Measurements from ENCODE around the gene TBC1D25.
"Not testable (repeated sequence)": the region's sequence is repeated elsewhere in the genome, so short reads cannot be mapped to it uniquely, and the experiment has no call there.

Gene TBC1D25

GRCh38 chrX:48541140-48541814, 1.8 kb downstream of the TBC1D25 start:
- Histone ChIP-seq H3K36me3 (peaks cover 34% of the 10 kb centered on the region), H3K9me3 (0 out of 2 replicates have a peak, but pooled peaks cover 8% of the 10 kb centered on the region), H3K4me3 (peak overlapping the region; percentile 75), H3K4me2 (peak overlapping the region; percentile 85), H4K20me1 (peaks cover 16% of the 10 kb centered on the region; the same call in 1 of the 2 replicates), H3K4me1 (peaks cover 23% of the 10 kb centered on the region), H3K27ac (0 out of 2 replicates have a peak overlapping the region, but pooled peaks have one; percentile 52), H3K9ac (peak overlapping the region; percentile 53; the same call in 1 of the 2 replicates), H3K27me3 (no peaks in the 10 kb centered on the region; the same call in 1 of the 2 replicates)
- no peak for TF ChIP-seq Cebpa-rat (IDR thresholded peaks at IDR 0.05)

GRCh38 chrX:48548871-48549270, 9.4 kb downstream of the TBC1D25 start:
- Histone ChIP-seq H3K9me3 (no peaks in the 10 kb centered on the region), H4K20me1 (peaks cover 11% of the 10 kb centered on the region; the same call in 1 of the 2 replicates), H3K4me2 (no peak overlapping the region), H3K4me3 (no peak overlapping the region), H3K27ac (no peak overlapping the region), H3K9ac (no peak overlapping the region), H3K27me3 (no peaks in the 10 kb centered on the region), H3K4me1 (peaks cover 33% of the 10 kb centered on the region), H3K36me3 (peaks cover 50% of the 10 kb centered on the region)
- TF ChIP-seq Cebpa-rat (IDR thresholded peaks at IDR 0.05): no peak

GRCh38 chrX:48555731-48556325, 16.3 kb downstream of the TBC1D25 start:
- H3K27ac ChIP-seq, H3K4me3 ChIP-seq, H3K4me2 ChIP-seq, H3K9me3 ChIP-seq, H4K20me1 ChIP-seq, H3K9ac ChIP-seq, H3K27me3 ChIP-seq: not testable (repeated sequence)
- Histone ChIP-seq H3K36me3 (peaks cover 81% of the 10 kb centered on the region), H3K4me1 (peaks cover 14% of the 10 kb centered on the region; the same call in 1 of the 2 replicates)

GRCh38 chrX:48558271-48558670, 18.8 kb downstream of the TBC1D25 start:
- no peak overlapping the region for H3K4me3 ChIP-seq
- no peak overlapping the region for H3K9ac ChIP-seq
- no peaks in the 10 kb centered on the region for H3K4me1 ChIP-seq
- H4K20me1 ChIP-seq: peaks cover 21% of the 10 kb centered on the region; the same call in 1 of the 2 replicates
- H3K9me3 ChIP-seq: no peaks in the 10 kb centered on the region
- peaks cover 91% of the 10 kb centered on the region for H3K36me3 ChIP-seq
- peaks cover 24% of the 10 kb centered on the region; the same call in 1 of the 2 replicates for H3K27me3 ChIP-seq
- no peak overlapping the region for H3K4me2 ChIP-seq
- H3K27ac ChIP-seq: no peak overlapping the region
- TF ChIP-seq Cebpa-rat (IDR thresholded peaks at IDR 0.05): no peak

- Histone ChIP-seq H3K9me3 (no peaks in the 10 kb centered on the region), H3K27me3 (peaks cover 24% of the 10 kb centered on the region; the same call in 1 of the 2 replicates), H3K27ac (no peak overlapping the region), H4K20me1 (peaks cover 21% of the 10 kb centered on the region; the same call in 1 of the 2 replicates), H3K4me1 (no peaks in the 10 kb centered on the region), H3K4me2 (no peak overlapping the region), H3K36me3 (peaks cover 95% of the 10 kb centered on the region), H3K4me3 (no peak overlapping the region), H3K9ac (no peak overlapping the region)
- no peak for TF ChIP-seq Cebpa-rat (IDR thresholded peaks at IDR 0.05)
These were observed 20.1 kb downstream of the TBC1D25 start for GRCh38 chrX:48559636-48560035.

GRCh38 chrX:48560056-48560455, 20.5 kb downstream of the TBC1D25 start:
- H3K9ac ChIP-seq: no peak overlapping the region
- no peak overlapping the region for H3K4me3 ChIP-seq
- TF ChIP-seq Cebpa-rat (IDR thresholded peaks at IDR 0.05): no peak
- H3K27ac ChIP-seq: no peak overlapping the region
- peaks cover 21% of the 10 kb centered on the region; the same call in 1 of the 2 replicates for H4K20me1 ChIP-seq
- peaks cover 93% of the 10 kb centered on the region for H3K36me3 ChIP-seq
- H3K27me3 ChIP-seq: peaks cover 20% of the 10 kb centered on the region; the same call in 1 of the 2 replicates
- no peaks in the 10 kb centered on the region for H3K4me1 ChIP-seq
- H3K4me2 ChIP-seq: no peak overlapping the region
- H3K9me3 ChIP-seq: no peaks in the 10 kb centered on the region

- Histone ChIP-seq H3K4me2 (no peak overlapping the region), H3K36me3 (peaks cover 87% of the 10 kb centered on the region), H3K27me3 (peaks cover 16% of the 10 kb centered on the region; the same call in 1 of the 2 replicates), H4K20me1 (peaks cover 21% of the 10 kb centered on the region; the same call in 1 of the 2 replicates), H3K4me1 (no peaks in the 10 kb centered on the region), H3K27ac (no peak overlapping the region), H3K9me3 (no peaks in the 10 kb centered on the region), H3K9ac (no peak overlapping the region), H3K4me3 (no peak overlapping the region)
- TF ChIP-seq Cebpa-rat (IDR thresholded peaks at IDR 0.05): no peak
These were observed 21.2 kb downstream of the TBC1D25 start for GRCh38 chrX:48560681-48561080.

- TF ChIP-seq Cebpa-rat (IDR thresholded peaks at IDR 0.05): no peak
- Histone ChIP-seq H3K36me3 (no peaks in the 10 kb centered on the region), H3K4me3 (no peak overlapping the region), H3K9me3 (no peaks in the 10 kb centered on the region), H3K4me1 (no peaks in the 10 kb centered on the region), H4K20me1 (no peaks in the 10 kb centered on the region), H3K27ac (no peak overlapping the region), H3K9ac (no peak overlapping the region), H3K27me3 (peaks cover 4% of the 10 kb centered on the region; the same call in 1 of the 2 replicates), H3K4me2 (no peak overlapping the region)
These were observed 30.4 kb downstream of the TBC1D25 start for GRCh38 chrX:48569958-48570357.

GRCh38 chrX:48573690-48574269, 34.3 kb downstream of the TBC1D25 start:
- Histone ChIP-seq H3K4me2 (peak overlapping the region; percentile 62), H3K9ac (peak overlapping the region; percentile 99; the same call in 1 of the 2 replicates), H4K20me1 (peaks cover 17% of the 10 kb centered on the region; the same call in 1 of the 2 replicates), H3K27me3 (peaks cover 4% of the 10 kb centered on the region; the same call in 1 of the 2 replicates), H3K27ac (peak overlapping the region; percentile 99), H3K4me3 (peak overlapping the region; percentile 77), H3K9me3 (no peaks in the 10 kb centered on the region), H3K36me3 (peaks cover 37% of the 10 kb centered on the region), H3K4me1 (peaks cover 14% of the 10 kb centered on the region)
- TF ChIP-seq Cebpa-rat (IDR thresholded peaks at IDR 0.05): no peak

Measured in BLaER1 (cell line).